ENCODE data around the gene NHERF2. TPM values are rescaled to one million over a fixed set of nuclear protein-coding genes. Genes with fewer than 3 reads are reported as not detected.

The NHERF2 gene
- total RNA-seq, 1 donor from 2014 or later: 6.3 TPM

- DNase-seq (ENCODE audit: low read depth): no peak
Measured at GRCh38 chr16:2061023-2061422, 34.3 kb downstream of the NHERF2 start.

- no peak for DNase-seq (ENCODE audit: low read depth)
Measured at GRCh38 chr16:2061526-2061925, 34.8 kb downstream of the NHERF2 start.

GRCh38 chr16:2062801-2063200, 36.1 kb downstream of the NHERF2 start:
- no peak for DNase-seq (ENCODE audit: low read depth)

- DNase-seq (ENCODE audit: low read depth): no peak
Measured at GRCh38 chr16:2063861-2064260, 37.2 kb downstream of the NHERF2 start.

- DNase-seq (ENCODE audit: low read depth): no peak
Measured at GRCh38 chr16:2064368-2064945, 37.8 kb downstream of the NHERF2 start.

- DNase-seq (ENCODE audit: low read depth): no peak
Measured at GRCh38 chr16:2066139-2066538, 39.4 kb downstream of the NHERF2 start.

GRCh38 chr16:2070576-2071453, 44.1 kb downstream of the NHERF2 start:
- no peak for DNase-seq (ENCODE audit: low read depth)

- DNase-seq (ENCODE audit: low read depth): no peak
Measured at GRCh38 chr16:2071454-2072202, 44.9 kb downstream of the NHERF2 start.

GRCh38 chr16:2072926-2073325, 46.2 kb downstream of the NHERF2 start:
- no peak for DNase-seq (ENCODE audit: low read depth)

GRCh38 chr16:2074071-2074470, 47.4 kb downstream of the NHERF2 start:
- DNase-seq (ENCODE audit: low read depth): no peak

GRCh38 chr16:2075631-2076030, 48.9 kb downstream of the NHERF2 start:
- DNase-seq (ENCODE audit: low read depth): no peak

GRCh38 chr16:2076072-2076865, 49.6 kb downstream of the NHERF2 start:
- DNase-seq (ENCODE audit: low read depth): no peak

- DNase-seq (ENCODE audit: low read depth): no peak
Measured at GRCh38 chr16:2077016-2077415, 50.3 kb downstream of the NHERF2 start.

- DNase-seq (ENCODE audit: low read depth): no peak
Measured at GRCh38 chr16:2077696-2078095, 51.0 kb downstream of the NHERF2 start.

- DNase-seq (ENCODE audit: low read depth): no peak
Measured at GRCh38 chr16:2078096-2078495, 51.4 kb downstream of the NHERF2 start.

- DNase-seq (ENCODE audit: low read depth): no peak
Measured at GRCh38 chr16:2078691-2079090, 52.0 kb downstream of the NHERF2 start.

- no peak for DNase-seq (ENCODE audit: low read depth)
Measured at GRCh38 chr16:2079311-2079800, 52.7 kb downstream of the NHERF2 start.

- DNase-seq (ENCODE audit: low read depth): no peak
Measured at GRCh38 chr16:2079991-2080390, 53.3 kb downstream of the NHERF2 start.

GRCh38 chr16:2081201-2082084, 54.7 kb downstream of the NHERF2 start:
- DNase-seq (ENCODE audit: low read depth): no peak

GRCh38 chr16:2082171-2082982, 55.7 kb downstream of the NHERF2 start:
- peak; percentile 7 for DNase-seq (ENCODE audit: low read depth)
